Posterior vena cava (tissue), 2 donors: ENCODE data around the gene GCGR. TPM values are rescaled to one million over a fixed set of nuclear protein-coding genes. Genes with fewer than 3 reads are reported as not detected.
"Not testable (repeated sequence)": the region's sequence is repeated elsewhere in the genome, so short reads cannot be mapped to it uniquely, and the experiment has no call there.

Experiments used
- DNase-seq: peaks from one replicate; pipeline ENCODE4 v3.0.0-alpha.2; 2020; ENCODE audit warnings: low spot score
- intact Hi-C, 2 donors: fragments of 100-400 bp; cut with DNase I; formaldehyde crosslinking; loops; one replicate each; pipeline versions ENCODE4 v1.14.1 to v1.14.2; 2022 to 2023
- total RNA-seq, 2 donors: library from RNA; stranded (reverse); fragmentation: NEBNext Ultra II Directional; extraction: Animal tissue kit (Norgen Biotek cat#: 25700); gene quantifications; one replicate each; pipeline ENCODE4 v1.2.1, GENCODE V29; 2021
- donor health status: DM: yes; HTN: yes; CAD: no.
- donor health status: DM: yes; HTN: yes; CAD: no.

The GCGR gene
- total RNA-seq, 2 donors from 2014 or later = not detected

- no peak for DNase-seq
- intact Hi-C loops = no loop called here
Observed at GRCh38 chr17:81828656-81829055, 24.7 kb downstream of the GCGR start.

GRCh38 chr17:81829858-81830257 is 25.9 kb downstream of the GCGR start:
- intact Hi-C loops = no loop called here
- no peak for DNase-seq

GRCh38 chr17:81831563-81831956 is 27.6 kb downstream of the GCGR start:
- intact Hi-C loops = no loop called here

DNA sequence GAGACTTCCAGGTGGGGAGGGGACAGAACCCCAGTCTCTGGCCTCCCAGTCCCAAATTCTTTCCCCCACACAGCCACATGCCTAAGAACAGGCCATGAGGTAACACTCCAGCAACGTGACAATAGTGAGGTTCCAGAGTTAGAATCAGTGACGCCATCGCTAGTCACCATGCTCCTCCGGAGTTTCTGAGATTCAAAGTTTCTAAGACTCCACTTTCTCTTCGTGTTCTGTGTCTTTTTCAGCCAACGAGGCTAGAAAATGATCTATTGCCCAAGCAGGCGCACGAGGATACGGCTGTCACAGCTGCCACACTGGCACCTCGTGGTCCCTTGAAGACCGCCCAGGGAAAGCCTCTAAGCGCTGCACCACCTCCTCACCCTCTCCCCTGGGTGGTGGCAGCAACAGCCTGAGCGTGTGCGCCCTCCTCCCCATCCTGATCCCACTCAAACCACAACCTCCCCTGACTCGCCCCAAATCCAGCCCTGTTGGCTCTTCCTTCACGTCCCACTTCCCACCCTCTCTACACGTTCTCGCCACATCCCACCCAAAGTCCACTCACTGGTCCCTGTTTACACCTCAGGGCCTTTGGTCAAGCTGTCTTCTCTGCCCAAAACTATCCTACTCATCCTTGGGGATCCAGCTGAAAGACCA is 28.1 kb downstream of the GCGR start:
- intact Hi-C loops = no loop called here
- no peak for DNase-seq

More at GRCh38 chr17:81831563-81831956, 27.6 kb downstream of the GCGR start:
- no peak for DNase-seq

DNA sequence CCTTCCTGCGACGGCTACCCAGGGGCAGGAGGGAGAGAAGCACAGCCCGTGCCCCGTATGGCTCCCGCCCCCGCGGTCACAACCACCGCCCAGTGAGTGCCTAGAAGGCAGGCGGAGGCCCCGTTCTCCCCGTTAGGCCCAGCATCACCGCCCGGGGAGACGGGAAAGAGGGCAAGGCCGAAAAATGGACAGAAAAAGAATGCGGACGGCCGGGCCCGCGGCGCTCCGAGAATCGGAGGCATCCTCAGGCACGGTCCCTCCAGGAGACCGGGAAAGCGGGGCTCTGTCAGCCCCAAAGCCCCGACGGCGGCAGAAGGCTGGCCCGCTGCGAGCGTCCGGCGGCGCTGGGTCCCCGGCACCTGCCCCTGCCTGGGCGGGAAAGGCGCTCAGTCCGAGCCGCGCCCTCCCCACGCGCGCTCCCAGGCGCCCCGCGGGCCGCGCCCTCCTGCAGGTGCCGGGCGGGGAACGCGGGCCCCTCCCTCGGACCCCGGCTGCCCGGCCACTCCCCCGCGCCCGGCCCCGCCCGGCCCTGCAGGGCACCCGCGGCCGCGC is 28.7 kb downstream of the GCGR start:
- no peak for DNase-seq
- intact Hi-C loops = no loop called here

DNA sequence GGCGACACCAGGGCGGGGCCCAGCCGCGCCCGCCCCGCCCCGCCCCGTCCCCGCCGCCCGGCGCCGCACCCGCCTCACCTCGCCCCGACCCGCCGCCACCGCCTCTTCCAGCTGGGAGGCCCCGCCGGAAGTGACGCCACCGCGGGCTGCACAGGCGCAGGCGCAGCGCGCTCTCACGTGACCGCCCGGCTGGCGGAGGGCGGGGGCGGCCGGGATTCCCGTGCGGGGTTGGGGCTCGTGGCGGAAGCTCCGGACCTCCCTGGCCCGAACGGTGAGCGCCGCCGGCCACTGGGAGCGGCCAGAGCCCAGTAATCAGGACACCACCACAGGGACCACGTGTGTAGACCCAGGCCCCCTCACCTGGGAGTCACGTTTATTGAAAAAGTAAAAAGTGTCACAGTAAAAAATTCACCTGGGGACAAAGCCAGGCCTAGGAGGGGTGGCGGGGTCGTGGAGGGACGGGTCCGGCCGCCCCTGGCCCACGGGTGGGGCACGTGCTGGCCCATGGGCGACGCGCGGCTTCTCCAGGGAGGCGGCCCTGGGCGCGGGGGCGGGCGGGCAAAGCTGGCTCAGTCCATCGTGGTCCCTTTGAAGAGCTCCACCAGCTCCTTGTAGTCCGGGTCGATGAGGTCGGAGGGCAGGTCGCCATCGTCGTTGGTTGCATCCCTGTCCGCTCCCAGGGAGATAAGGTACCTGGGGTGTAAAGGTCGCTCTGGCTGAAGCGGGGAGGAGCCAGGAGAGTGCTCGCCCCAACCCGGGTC is 29.4 kb downstream of the GCGR start, which contains the start of gene MCRIP1:
Gene MCRIP1, minus strand, starts transcription at position 132 of the 761 bp plus-strand sequence. CDS start 8,785 bp downstream, outside the sequence.
- DNase-seq = peak; percentile 99
- intact Hi-C loops = no loop called here

DNA sequence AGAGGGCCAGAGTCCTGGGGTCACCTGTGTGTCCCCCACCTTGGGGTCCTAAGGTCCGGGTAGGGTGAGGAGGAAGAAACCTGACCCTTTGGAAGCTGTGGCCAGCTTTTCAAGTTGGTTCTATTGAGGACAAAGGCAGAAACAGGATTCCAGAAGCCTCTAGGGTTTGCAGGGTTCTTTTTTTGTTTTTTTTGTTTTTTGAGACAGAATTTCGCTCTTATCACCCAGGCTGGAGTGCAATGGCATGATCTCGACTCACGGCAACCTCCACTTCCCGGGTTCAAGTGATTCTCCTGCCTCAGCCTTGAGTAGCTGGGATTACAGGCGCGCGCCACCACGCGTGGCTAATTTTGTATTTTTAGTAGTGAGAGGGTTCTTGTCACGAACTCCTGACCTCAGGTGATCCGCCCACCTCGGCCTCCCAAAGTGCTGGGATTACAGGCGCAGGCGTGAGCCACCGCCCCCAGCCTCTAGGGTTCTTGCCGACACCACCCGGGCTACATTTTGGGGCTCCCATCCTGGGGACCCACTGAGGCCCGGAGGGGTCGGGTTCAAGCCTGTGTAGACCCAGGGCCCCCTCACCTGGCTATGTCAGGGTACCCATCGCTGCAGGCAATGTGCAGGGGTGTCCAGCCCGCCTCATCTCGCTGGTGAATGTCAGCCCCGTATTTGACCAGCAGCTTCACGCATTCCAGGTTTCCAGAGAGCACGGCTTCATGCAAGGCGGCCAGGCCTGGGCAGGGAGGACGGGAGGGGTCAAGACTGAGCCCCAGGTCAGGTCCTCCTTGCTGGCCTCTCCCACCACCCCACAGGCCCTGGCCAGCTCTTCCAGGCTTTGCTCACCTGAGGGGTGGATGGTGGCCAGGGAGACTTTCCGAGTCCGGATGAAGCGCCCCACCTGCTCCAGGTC is 30.2 kb downstream of the GCGR start:
- intact Hi-C loops = no loop called here
- no peak for DNase-seq

DNA sequence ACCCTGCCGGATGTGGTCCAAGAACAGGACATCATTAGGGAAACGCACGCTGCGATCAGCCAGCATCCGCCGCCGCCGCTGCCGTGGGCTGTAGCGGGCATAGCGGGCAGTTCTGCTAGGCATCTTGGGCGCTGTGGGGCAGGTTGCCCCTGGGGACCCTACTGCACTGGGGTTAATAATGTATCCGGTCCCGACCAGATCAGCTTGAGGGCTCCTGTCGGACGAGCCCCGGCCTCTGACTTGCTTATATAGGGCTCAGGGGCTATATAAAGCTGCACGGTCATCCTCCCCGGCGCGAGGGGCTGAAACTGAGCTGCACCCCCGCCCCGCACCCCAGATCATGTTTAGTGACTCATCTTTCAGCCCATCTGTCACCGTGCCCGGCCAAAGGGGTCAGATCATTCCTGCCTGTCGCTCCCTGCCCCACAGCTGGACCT is 30.9 kb downstream of the GCGR start, which contains the start of gene PPP1R27:
Gene PPP1R27, minus strand, starts transcription at position 220 of the 437 bp plus-strand sequence. Its CDS starts 97 bp downstream, at position 123.
- DNase-seq = no peak
- intact Hi-C loops = no loop called here

DNA sequence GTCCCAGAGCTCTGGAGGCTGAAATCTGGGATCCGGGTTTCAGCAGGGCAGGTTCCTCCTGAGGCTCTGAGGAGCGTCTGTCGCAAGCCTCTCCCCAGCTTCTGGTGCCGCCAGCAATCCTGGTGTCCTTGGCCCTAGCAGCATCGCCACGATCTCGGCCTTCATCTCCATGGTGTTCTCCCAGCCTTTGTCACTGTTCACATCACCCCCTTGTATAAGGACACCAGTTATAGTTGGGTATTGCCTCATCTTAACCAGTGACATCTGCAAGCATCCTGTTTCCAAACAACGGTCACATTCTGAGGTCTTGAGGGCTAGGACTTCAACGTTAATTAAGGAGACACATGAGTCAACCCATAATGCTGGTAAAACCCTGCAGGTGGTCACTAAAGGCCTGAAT is 33.7 kb downstream of the GCGR start:
- intact Hi-C loops = no loop called here
- no peak for DNase-seq

DNA sequence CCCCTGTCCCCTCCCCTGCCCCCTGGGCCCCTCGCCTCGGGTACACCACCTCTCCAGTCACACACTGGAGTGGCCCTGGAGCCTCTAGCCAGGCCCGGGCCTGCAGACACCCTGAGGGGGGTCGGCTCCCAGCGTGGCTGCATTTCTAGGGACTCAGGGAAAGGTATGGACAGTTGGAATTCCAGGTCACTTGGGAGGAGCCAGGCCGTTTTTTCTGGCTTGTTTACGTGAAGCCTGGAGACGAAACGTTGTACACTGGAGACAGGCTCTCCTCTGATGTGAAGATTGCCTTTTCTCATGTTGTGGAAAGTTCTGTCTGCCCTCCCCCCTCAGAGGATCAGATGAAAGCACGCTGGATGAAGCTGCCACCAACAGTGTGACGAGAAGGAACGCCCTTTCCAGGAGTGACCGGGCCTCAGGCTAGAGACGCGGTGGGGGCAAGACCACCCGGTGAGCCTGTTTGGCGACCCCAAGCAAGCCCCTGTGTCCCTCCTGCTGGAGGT is 34.9 kb downstream of the GCGR start:
- no peak for DNase-seq
- intact Hi-C loops = no loop called here

- no peak for DNase-seq
- intact Hi-C loops = no loop called here
Observed at GRCh38 chr17:81839301-81839700, 35.4 kb downstream of the GCGR start.

- DNase-seq, intact Hi-C loops: not testable (repeated sequence)
Observed at GRCh38 chr17:81840059-81840458, 36.1 kb downstream of the GCGR start.

GRCh38 chr17:81840826-81841778 is 37.2 kb downstream of the GCGR start:
- intact Hi-C loops = no loop called here
- DNase-seq = no peak

- DNase-seq = no peak
- intact Hi-C loops = no loop called here
Observed at GRCh38 chr17:81841866-81842265, 37.9 kb downstream of the GCGR start.

GRCh38 chr17:81842378-81842724 is 38.4 kb downstream of the GCGR start:
- intact Hi-C loops = no loop called here
- DNase-seq = no peak

DNA sequence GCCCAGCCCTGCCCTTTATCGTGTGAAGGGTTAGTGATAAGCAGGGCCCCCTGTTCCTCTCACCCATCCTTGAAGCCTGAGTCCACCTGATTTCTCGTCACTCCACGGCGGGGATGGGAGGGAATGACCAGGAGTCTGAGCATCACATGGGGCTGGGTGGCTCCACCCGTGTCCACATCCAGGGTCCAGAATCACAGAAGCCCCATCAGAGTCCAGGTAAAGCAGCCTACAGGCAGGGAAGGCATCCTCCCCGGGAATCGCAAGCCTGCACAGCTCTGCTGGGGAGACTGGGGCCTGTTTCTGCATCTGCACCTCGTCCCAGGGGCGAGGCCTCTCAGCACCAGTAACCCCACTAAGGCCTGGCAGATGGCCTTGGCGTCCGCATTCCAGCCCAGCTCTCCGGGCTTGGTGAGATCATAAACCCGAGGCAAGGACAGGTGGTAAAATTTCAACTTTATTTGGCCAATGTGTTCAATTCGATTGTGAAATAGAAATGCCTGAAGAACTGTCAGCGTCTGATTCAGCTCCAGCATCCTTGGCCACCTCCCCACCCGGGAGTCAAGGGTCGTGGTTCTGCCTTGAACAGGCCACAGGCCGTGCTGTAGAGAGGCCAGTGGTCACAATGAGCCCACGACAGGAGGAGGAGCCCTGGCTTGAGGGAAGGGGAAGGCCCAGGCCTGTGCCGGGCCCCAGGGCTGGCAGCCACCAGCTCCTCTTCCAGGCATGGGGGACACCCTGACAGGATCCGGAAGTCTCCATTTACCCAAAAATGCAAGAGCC is 39.0 kb downstream of the GCGR start:
- intact Hi-C loops = no loop called here
- no peak for DNase-seq

DNA sequence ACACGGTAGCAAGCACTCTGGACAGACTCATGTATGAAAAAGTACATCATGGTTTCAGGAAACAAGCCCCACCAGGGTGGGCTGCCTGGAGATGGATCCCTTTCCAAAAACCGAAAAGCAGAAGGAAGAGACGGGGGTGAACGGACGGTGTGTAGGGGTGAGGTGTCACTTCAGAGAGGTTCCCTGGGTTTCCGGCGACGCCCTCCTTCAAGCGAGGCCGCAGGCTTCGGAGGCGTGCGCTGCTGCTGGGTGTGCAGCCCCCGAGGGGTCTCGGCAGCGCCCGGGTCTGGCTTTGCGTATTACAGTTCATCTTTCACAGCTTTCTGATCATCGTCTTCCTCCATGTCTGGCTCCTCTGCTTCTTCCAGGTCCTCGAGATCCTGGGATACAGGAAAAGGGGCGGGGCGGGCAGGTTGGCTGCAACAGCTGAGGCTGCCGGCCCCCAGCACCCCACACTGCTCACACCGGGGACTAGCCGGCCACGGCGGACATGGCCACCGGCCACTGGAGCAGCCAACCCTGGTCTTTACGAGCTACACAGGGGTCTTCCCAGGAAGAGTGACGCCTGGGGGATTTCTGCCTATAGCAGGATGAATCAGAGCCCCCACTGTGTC is 39.9 kb downstream of the GCGR start:
- no peak for DNase-seq
- intact Hi-C loops = no loop called here
